ENCODE data around the gene CPNE5. TPM values are rescaled to one million over a fixed set of nuclear protein-coding genes. Genes with fewer than 3 reads are reported as not detected.

Gene CPNE5
- polyA plus RNA-seq, 3 donors: 12.8 to 17.1 (median 13.2) TPM

DNA sequence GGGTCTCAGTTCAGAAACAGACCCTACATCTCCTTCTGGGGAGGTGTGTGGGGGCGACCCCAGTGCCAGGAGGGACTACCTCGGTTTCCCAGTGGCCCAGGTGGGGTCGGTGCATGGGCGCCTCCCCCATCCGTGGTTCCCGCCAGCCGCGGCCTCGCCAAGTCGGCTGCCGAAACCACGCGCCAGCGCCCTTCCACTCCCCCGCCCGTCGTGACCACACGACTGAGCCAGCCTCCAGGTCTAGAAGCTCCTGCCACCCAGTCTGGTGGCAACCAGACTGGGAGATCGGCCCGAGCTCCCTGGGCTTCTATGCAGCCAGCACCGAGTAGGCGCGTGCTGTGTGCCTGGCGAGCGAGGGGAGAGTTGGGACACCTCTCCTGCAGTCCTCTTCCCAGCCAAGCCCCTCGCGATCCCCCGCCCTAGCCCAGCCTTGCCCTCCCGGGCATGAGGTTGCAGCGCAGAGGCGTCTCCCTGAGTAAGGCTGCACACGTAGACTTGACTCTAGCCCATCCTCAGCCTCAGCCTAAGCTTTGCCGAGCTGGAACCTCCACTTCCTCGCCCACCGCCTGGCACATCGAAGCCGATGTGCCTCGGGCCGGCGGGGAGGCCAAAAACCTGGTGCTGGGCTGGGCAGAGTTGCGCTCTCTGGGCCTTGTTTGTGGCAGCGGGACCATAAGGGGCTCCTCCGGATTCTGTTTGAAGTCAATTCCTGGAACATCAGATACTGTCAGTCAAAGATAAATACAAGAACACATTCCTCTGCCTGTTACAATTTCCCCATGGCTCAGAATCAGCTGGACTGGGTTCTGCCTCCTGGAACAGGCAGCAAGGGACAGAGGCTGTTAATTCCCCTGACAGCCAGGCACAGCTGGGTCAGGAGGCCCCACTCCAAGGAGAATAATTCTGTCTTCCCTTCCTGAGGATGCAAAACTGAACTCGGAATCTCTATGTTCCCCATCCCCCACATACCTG lies 1.5 kb upstream of the CPNE5 start:
- no peak for DNase-seq (ENCODE audit: extremely low read depth in 1 of 11, low read depth in 9 of 11, low spot score in 4 of 11)

DNA sequence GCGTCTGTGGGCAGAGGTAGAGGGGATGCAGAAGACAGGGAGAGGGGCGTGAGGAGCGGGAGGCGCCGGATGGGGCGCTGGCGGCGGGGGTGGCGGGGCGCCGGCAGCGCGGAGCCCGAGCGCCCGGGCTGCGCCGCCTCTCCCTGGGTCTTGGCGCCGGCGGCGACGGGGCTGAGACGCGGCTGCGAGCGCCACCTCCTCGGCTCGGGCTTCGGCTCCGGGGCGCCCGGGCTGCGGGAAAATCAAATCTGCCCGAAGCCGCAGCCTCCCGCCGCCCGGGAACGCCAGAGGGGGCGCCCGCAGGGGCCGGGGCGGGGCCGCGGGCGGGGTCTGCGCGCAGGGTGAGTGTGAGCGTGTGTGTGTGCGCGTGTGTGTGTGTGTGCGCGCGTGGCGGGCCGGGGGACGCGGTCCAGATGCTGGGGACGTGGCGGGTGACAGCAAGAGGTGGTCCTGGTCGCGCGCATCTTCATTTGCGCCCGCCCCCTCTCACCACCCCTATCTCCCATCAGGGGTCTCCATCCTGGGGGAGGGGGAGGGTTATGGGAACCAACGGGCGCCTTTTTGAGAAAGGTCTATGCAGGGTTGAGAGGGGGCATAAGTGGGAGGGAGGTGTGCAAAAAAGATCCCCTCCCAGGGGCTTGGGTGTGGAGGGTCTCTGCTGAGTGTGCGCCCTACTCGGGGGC lies 646 bp upstream of the CPNE5 start:
- no peak for DNase-seq (ENCODE audit: extremely low read depth in 1 of 11, low read depth in 9 of 11, low spot score in 4 of 11)

GRCh38 chr6:36837686-36838085 lies 1.6 kb downstream of the CPNE5 start:
- DNase-seq (ENCODE audit: extremely low read depth in 1 of 11, low read depth in 9 of 11, low spot score in 4 of 11): no peak

GRCh38 chr6:36837022-36837339 lies 2.3 kb downstream of the CPNE5 start:
- no peak for DNase-seq (ENCODE audit: extremely low read depth in 1 of 11, low read depth in 9 of 11, low spot score in 4 of 11)

DNA sequence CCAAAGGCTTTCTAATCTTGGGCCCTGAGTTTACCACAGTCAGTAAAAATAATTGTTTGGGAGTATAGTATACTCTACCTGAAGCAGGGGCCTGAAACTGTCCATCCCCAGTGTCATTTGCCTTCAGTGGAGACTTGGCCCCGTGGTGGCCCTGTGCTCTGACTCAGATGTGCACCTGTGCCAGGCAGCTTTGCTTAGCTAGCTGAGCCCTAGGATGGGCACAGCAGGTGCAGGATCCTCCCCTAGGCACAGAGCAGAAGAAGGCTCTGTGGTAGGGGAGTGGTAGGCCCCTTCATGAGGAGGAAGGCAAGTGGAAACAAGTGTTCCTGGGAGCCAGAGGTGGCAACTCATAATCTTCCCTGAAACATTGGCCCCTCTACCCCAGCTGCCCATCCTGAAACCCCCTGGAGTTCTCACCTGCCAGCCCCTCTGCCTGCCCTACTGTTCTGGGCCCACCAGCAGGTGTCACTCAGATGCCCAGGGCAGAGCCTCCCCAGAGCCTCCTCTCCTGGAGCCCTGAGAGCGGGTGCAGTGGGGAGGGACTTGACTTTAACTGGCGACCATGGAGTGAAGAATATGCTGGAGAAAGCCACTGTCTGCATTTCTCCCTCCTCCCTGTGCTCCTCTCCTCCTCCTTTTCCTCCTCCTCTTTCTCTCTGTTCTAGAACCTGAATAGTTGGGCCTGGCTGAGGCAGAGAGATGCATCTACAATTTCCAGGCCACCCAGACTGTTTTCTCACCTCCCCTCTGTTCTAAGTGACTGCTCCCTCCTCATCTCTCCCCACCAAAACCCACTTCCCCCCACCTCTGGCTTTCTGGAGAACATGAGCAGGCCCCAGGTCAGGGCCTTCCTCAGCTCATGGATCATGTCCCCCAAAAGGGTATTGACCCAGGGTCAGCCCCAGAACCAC lies 2.9 kb downstream of the CPNE5 start:
- no peak for DNase-seq (ENCODE audit: extremely low read depth in 1 of 11, low read depth in 9 of 11, low spot score in 4 of 11)

DNA sequence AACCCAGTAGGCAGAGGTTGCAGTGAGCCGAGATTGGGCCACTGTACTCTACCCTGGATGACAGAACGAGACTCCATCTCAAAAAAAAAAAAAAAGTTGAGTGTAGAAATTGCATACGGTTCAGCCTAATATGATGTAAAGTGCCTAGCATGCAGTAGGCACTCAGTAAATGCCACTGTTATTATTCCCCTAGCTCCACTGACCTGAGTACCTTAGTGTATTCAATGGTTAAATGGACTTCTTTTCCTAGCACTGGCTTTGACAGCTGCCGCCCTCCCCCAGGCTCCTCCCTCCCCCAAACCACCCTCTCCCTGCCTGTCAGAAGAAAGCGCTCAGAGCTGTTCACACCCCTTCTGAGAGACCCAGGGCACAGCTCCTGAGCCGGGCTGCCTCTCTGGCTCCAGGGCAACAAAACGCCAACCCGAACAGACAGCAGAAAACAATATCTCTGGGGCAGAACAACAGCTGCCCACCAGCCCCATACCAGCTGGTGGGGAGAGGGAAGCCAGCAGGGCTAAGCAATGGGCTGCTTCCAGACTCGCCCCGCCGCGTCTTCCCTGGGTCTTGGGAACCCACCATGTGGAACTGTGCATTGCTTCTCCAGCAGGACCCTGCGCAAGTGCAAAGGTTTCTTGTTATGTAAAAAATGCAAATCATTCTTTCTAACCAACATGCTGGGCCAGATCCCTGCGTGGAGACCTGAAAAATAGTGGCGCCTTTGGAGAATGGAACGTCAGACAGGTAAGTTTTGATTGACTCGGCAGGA lies 4.5 kb downstream of the CPNE5 start:
- no peak for DNase-seq (ENCODE audit: extremely low read depth in 1 of 11, low read depth in 9 of 11, low spot score in 4 of 11)

DNA sequence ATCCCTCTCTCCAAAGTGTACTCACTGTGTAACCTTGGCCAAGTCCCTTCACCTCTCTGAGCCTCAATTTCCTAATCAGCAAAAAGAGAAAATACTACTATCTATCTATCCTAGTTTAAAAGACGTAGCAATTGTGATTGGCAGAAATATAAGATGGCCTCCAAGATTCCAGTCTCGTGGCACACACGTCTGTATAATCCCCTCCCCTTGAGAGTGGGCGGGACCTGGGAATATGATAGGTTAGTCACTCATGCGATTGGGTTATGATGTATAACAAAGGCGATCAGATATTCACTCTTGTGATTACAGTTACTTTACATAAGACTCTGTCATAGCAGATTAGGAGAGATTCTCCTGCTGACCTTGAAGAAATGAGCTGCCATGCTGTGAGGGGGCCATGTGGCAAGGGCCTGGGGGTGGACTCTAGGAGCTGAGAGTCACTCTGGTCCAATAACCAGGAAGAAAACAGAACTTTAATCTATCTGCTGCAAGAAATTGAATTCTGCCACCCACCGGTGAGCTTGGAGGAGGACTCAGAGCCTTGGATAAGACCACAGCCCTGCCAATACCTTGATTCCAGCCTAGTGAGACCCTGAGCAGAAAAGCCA lies 6.0 kb downstream of the CPNE5 start:
- no peak for DNase-seq (ENCODE audit: extremely low read depth in 1 of 11, low read depth in 9 of 11, low spot score in 4 of 11)

- DNase-seq (ENCODE audit: extremely low read depth in 1 of 11, low read depth in 9 of 11, low spot score in 4 of 11): no peak
These were observed 6.9 kb downstream of the CPNE5 start for GRCh38 chr6:36832313-36832712.

- no peak for DNase-seq (ENCODE audit: extremely low read depth in 1 of 11, low read depth in 9 of 11, low spot score in 4 of 11)
These were observed 8.7 kb downstream of the CPNE5 start for GRCh38 chr6:36830577-36830976.

DNA sequence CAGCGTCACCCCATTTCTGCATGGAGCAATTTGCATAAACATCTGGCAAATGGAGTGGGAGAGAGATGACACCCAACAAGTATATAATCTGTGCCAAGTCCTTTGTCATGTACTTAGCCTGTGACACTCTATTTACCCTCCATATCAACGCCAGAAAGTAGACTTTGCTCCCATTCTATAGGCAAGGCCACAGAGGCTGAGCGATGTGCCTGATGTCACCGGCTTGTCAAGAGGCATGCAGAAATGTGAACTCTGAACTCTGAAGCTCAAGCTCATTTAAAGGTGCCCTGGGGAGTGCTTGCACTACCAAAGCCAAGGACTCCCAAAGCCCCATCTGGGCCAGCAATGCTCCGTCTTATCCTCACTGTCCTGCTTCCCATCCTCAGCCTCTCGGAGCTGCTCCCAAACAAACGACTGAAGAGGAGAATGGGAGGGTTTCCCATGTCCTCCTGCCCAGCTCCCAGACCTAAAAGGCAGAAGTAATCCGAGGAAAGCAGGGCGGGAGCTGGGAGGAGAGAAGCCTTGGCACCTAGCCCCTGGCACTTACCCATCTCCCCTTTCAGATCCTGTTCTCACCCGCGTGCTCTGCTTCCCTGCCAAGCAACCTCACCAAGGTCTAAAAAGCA lies 9.2 kb downstream of the CPNE5 start:
- DNase-seq (ENCODE audit: extremely low read depth in 1 of 11, low read depth in 9 of 11, low spot score in 4 of 11): no peak

- no peak for DNase-seq (ENCODE audit: extremely low read depth in 1 of 11, low read depth in 9 of 11, low spot score in 4 of 11)
These were observed 11.8 kb downstream of the CPNE5 start for GRCh38 chr6:36827261-36828079.

- DNase-seq (ENCODE audit: extremely low read depth in 1 of 11, low read depth in 9 of 11, low spot score in 4 of 11): no peak
These were observed 12.6 kb downstream of the CPNE5 start for GRCh38 chr6:36826520-36827227.

GRCh38 chr6:36825994-36826393 lies 13.2 kb downstream of the CPNE5 start:
- DNase-seq (ENCODE audit: extremely low read depth in 1 of 11, low read depth in 9 of 11, low spot score in 4 of 11): no peak

- no peak for DNase-seq (ENCODE audit: extremely low read depth in 1 of 11, low read depth in 9 of 11, low spot score in 4 of 11)
These were observed 13.8 kb downstream of the CPNE5 start for GRCh38 chr6:36825452-36825851.

DNA sequence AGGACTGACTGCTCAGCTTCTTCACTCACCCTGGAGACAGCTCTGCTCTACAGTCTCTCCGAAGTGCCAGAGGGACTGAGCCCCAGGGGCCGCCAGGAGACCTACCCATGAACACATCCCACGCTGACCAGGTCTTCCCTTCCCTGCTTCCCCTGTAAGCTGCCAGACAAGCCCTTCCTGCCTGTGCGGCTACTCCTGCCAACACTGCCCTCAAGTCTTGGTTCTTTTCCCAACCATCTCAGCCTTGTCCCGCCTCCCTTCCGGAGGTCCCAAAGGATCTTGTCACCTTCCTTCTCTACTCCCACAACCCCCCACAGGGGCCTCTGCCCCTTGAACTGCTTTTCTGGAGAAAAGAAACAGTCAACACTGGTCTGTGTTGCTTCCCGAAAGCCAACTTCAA lies 15.0 kb downstream of the CPNE5 start:
- DNase-seq (ENCODE audit: extremely low read depth in 1 of 11, low read depth in 9 of 11, low spot score in 4 of 11): no peak

GRCh38 chr6:36823421-36824096 lies 15.7 kb downstream of the CPNE5 start:
- no peak for DNase-seq (ENCODE audit: extremely low read depth in 1 of 11, low read depth in 9 of 11, low spot score in 4 of 11)
